ENCODE data around the gene TMEM129.

TMEM129 gene

DNA sequence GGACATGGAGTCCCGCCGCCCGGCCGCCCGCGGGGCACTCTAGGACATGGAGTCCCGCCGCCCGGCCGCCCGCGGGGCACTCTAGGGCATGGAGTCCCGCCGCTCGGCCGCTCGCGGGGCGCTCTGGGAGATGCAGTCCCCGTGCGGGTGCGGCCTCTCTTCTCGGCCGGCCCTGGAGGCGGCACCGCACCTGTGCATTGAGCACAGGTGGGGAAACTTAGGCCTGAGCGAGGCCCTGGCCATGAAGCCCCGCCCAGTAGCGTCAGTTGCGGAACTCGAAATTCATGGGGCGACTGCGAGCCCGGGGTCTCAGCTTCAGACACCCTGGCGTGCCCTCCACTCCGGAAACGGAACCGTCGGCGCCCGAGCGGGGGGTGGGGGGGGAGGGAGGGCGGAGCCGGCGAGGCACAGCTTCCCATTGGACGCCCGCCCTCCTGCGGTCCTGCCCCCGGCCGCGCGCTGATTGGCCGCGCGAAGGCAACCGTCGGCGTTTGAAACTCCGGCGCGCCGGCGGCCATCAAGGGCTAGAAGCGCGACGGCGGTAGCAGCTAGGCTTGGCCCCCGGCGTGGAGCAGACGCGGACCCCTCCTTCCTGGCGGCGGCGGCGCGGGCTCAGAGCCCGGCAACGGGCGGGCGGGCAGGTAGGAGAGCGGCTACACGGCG, at the start of gene TMEM129, which contains the start of gene TACC3:
Gene TMEM129, minus strand, starts transcription at position 321 of the 663 bp plus-strand sequence. CDS start 486 bp downstream, outside the sequence.
Gene TACC3, plus strand, starts transcription at position 519 of the 663 bp plus-strand sequence. CDS start 1,901 bp downstream, outside the sequence.
- in situ Hi-C loops (cut with HindIII; ENCODE audit: low sequenced_read_pairs), result no loop called here

- in situ Hi-C loops (cut with HindIII; ENCODE audit: low sequenced_read_pairs), result no loop called here
Observed at GRCh38 chr4:1770791-1771231, 49.7 kb upstream of the TMEM129 start.

- in situ Hi-C loops (cut with HindIII; ENCODE audit: low sequenced_read_pairs), result no loop called here
Observed at GRCh38 chr4:1770245-1770644, 49.1 kb upstream of the TMEM129 start.

DNA sequence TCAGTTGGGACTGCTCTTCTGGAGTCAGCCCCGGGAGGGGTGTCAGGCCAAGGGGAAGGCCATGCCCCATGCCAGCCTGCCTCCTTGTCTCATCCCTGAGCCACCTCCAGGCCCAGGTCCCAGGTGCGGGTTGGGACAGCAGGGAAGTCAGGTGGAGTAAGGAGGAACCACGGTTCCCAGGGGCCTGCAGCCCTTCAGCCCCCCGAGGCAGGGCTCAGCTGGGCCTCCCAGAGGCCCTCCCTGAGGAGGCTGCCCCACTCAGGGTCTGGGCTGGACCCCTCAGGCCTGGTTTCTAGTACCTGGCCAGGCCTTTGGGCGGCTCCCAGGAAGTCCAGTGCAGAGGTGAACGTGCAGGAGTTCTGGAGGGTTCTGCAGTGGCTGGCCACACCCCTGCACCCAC, 48.6 kb upstream of the TMEM129 start:
- in situ Hi-C loops (cut with HindIII; ENCODE audit: low sequenced_read_pairs), result no loop called here

DNA sequence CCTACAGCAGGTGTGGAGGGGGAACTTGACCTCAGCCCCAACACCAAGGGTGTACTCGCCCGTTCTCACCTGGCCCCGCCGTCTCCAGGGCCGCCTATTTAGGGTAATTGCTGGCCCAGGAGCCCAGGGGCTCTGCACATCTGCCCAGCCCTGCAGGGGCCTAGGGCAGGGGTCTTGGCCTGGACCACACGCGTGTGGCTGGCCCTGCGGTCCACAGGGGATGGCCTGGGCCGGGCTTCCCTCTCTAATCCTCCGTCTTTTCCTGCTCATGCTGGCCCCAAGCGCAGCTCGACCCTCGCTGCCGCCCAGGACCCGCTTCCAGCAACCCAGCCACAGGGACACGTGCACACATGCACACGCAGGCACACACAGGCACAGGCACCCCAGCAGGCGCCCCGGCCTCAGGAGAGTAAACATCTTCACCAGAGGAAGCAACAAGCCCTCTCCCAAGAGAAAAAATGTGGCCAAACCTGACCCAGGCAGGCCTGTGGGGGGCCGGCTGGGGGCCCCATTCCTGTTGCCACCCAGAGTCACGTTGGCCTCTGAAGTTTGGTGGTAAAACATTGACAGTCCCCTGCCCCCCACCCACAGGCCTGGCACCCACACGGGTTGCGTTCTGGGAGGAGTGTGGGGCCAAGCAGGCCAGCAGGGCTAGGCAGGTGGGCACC, 47.4 kb upstream of the TMEM129 start:
- in situ Hi-C loops (cut with HindIII; ENCODE audit: low sequenced_read_pairs), result no loop called here

DNA sequence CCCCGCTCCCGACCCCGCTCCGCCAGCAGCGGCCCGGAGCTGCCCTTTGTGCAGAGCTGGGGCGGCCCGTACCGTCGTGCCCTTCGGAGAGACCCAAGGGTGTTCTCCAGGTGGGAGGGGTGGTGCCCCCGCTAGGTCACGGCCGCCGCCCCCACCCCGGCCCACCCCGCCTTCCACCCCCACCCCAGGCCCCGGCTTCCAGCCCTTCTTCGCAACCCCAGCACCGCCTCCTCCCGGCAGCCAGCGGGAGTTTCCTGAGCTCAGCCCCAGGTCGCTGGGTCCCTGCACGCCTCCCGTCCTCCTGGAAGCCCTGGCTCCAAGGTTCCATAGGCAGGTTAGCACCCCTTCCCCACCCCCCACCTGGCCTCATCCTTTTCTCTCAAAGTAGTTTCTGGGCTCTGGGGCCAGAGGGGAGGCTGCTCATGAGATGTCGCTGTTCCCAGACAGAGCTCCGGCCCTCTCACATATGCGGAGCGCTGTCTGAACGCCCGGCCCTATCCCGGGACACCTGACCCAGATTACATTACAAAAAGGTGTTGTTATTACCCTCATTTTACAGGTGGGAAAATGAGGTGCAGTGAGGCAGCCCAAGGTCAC, 46.7 kb upstream of the TMEM129 start:
- in situ Hi-C loops (cut with HindIII; ENCODE audit: low sequenced_read_pairs), result no loop called here

GRCh38 chr4:1767061-1767769, 46.1 kb upstream of the TMEM129 start:
- in situ Hi-C loops (cut with HindIII; ENCODE audit: low sequenced_read_pairs), result no loop called here

DNA sequence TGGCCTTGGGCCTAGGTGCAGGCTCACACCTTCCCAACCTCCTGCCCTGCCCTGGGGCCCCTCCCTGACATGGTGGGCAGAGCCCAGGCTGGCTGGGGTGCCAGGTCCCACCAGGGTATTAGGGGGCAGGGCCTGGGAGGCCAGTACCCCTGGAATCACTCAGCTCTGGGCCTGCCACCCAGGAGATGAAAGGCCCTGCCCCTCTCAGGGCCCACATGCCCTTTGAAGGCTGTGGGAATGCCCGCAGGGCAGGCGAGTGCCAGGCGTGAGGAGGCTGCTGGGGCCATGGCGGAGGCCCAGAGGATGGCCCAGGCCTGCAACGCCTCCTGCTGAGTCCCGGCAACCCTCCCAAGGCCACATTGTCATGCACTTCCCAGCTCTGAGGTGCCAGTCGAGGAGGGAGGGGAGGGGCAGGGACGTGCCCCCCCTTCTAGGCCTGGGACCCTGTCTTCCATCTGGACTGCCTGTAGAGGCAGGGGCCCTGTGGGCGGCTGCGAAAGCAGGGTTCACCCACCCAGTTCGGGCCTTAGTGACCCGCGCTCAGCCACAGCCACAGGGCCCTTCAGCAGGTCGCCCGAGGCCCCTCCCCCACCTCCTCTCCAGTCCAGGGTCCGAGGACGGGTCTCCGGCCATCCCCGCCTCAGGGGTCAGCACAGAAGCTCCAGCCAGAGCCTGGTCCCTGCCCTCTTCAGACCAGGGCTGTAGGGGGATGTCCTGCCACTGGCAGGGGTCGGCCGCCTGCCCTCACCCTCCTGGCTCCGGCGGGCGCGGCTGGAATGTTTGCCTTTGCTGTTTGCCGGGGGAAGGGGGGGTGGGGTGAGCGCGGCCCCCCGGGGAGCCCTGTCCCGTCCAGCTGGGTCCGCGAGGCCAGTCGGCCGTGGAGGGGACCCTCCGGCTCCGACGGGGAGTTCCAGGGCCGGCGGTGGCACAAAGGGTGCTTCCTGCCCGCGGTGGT, 45.3 kb upstream of the TMEM129 start:
- in situ Hi-C loops (cut with HindIII; ENCODE audit: low sequenced_read_pairs), result no loop called here

DNA sequence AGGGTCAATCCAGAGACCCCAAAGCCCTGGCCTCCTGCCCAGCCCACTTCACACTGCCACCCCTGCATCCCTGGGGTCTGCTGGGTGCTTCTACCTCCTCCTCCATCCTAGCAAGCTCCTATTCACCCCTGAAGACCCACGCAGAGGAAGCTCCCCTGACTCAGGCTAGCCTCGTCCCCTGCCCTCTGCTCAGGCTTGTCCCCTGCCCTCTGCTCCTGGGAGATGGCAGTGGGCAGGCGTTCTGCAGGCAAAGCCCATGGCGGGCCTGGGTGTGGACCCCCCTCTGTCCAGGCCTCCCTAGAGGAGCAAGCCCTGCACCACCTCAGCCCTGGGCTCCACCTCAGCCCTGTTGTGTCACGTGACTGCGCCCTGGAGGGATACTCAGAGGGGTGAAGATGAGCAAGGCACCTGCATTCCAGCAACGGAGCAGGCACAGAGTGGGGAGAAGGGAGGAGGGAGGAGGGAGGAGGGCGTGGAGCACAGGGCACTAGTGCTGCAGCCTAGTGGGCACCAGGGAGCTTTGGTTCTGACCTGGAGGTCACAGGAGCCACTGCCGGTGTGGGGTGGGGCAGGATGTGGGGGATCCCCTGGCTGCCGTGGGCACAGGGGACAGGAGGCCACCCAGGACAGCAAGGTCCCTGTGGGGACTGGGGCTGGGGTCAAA, 44.4 kb upstream of the TMEM129 start:
- in situ Hi-C loops (cut with HindIII; ENCODE audit: low sequenced_read_pairs), result no loop called here

DNA sequence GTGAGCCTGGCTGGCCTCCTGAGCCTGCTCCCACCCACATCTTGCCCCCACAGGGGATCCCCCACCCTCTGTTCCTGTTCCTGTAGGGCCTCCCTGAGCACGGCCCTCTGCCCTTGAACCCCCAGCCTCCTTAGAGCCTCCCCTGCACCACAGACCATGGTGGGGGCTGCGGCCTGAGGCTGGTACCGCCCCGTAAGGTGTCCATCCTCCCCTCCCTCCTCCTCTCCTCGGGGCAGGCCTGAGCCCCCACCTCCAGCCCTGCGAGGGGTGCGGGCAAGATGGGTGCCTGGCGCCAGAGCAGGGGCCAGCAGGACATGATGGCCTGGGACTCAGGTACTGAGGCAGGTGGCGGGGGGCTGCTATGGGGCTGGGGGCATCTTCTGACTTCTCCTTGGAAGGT, 43.5 kb upstream of the TMEM129 start:
- in situ Hi-C loops (cut with HindIII; ENCODE audit: low sequenced_read_pairs), result no loop called here

DNA sequence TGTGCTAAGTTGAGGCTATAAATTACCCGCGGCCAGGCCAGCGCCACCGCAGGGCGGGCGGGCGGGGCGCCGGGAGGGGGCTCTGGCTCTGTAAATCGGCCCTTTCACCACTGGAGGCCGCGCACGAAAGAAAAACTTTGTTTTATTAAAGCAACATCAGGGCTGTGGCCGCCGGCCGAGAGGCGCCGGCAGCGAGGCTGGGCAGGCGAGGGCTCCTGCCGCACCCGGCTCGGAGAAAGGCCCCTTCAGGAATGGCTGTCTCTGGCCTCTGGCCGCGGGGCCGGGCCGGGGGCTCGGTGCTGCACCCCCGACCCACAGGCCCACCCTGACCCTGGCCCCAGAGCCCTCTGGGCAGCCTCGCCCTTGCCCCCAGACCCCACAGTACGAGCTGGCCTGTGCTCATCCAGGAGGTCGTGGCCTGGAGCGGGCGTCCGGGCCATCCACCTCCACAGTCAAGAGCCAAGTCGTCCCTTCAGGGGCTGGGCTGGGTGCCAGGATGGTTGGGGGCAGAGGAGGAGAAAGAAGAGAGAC, 42.5 kb upstream of the TMEM129 start:
- in situ Hi-C loops (cut with HindIII; ENCODE audit: low sequenced_read_pairs), result no loop called here

DNA sequence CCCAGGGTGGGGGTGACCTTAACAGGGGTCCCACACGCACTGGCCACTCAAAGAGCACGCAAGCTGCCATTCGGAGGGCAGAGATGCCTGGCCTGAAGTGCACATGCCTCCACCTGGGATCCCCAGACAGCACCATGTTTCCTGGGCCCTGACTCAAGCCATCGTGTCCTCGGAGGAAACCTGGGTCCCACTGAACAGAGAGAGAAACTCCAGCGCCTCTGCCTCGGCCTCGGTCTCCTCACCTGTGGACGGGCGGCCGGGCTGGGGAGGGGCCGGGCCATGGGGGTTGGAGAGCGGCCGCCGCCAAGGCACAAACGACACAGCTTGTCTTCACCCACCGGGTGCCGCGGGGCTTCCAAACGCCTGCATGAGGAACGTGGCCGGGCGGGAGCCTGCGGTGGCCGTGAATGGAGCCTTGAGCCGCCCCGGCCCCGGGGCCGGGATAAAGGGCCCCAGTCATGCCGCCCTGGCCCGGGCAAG, 42.0 kb upstream of the TMEM129 start:
- in situ Hi-C loops (cut with HindIII; ENCODE audit: low sequenced_read_pairs), result no loop called here

DNA sequence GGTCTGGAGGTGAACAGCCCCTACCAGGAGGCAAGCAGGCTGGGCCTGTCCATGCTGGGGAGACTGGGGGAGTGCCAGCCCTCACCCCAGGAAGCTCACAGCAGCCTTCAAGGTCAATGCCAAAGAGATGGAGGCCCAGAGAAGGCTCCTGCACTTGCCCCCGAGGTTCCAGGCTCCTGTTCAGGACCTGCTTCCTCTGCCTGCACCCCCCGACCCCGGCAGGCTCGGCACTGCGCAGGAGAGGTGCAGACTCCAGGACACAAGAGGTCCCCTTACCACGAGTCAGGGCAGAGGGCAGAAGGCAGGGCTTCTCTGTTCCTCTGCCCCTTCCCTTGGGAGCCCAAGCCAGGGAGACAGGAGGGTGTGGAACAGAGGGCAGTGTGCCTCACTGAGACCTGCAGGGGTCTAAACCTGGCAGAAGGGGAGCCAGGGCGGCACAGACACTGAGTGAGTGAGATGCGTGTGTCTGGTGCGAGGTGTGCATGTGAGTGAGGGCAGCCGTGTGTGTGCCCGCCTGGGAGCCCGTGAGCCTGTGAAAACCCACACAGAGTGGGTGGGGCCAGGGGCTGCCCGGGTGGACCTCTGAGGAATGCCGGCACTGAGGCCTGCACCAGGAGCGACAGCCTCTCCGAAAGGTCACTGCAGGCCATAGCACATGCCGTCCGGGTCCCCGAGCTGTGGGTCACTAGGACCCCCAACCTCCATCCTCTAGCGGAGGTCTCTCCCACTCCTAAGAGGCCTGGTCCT, 41.3 kb upstream of the TMEM129 start:
- in situ Hi-C loops (cut with HindIII; ENCODE audit: low sequenced_read_pairs), result no loop called here

DNA sequence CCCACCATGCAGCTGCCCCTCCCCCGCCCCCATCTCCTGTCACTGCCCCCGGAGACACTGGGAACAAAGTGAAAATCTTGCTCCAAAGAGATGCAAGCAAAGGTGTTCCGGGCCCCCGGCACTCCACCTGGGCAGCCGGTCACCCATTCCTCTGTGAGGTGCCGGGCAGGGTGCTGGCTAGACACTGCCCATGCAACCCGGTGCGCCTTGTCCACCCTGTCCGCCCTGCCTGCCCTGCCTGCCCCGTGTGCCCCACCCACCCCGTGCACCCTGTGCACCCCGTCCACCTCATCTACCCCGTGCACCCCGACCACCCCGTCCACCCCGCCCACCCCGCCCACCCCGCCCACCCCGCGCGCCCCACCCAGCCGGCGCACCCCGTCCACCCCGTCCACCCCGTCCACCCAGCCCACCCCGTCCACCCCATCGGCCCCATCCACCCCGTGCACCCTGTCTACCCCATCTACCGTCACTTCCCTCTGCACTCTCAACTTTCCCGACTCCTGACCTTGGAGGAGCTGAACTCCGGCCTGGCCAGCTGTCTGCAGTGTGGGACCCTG, 40.1 kb upstream of the TMEM129 start:
- in situ Hi-C loops (cut with HindIII; ENCODE audit: low sequenced_read_pairs), result no loop called here

- in situ Hi-C loops (cut with HindIII; ENCODE audit: low sequenced_read_pairs), result no loop called here
Observed at GRCh38 chr4:1760521-1761071, 39.5 kb upstream of the TMEM129 start.

GRCh38 chr4:1759818-1760223, 38.7 kb upstream of the TMEM129 start:
- in situ Hi-C loops (cut with HindIII; ENCODE audit: low sequenced_read_pairs), result loop anchor here (10.0 kb wide), 1 partner anchor 65 kb away; no protein-coding TSS in a partner anchor

- in situ Hi-C loops (cut with HindIII; ENCODE audit: low sequenced_read_pairs), result loop anchor here (10.0 kb wide), 1 partner anchor 66 kb away; no protein-coding TSS in a partner anchor
Observed at GRCh38 chr4:1759170-1759817, 38.2 kb upstream of the TMEM129 start.

All from endothelial cell of hepatic sinusoid (primary cell).